ENCODE results near the gene LRRC3.
"Not testable (repeated sequence)": the region's sequence is repeated elsewhere in the genome, so short reads cannot be mapped to it uniquely, and the experiment has no call there.

LRRC3 gene

GRCh38 chr21:44454747-44455523, at the start of gene LRRC3:
Gene LRRC3, plus strand, starts transcription at chr21:44455510. Its CDS starts 1,135 bp downstream, at chr21:44456645.
- DNase-seq: peak; percentile 94

GRCh38 chr21:44405948-44406872, 49.1 kb upstream of the LRRC3 start:
- DNase-seq: no peak

GRCh38 chr21:44406953-44407352, 48.4 kb upstream of the LRRC3 start:
- DNase-seq: no peak

- no peak for DNase-seq
Observed at GRCh38 chr21:44407493-44407892, 47.8 kb upstream of the LRRC3 start.

- no peak for DNase-seq
Observed at GRCh38 chr21:44408226-44408625, 47.1 kb upstream of the LRRC3 start.

- no peak for DNase-seq
Observed at GRCh38 chr21:44413566-44414290, 41.6 kb upstream of the LRRC3 start.

- DNase-seq: no peak
Observed at GRCh38 chr21:44414291-44415072, 40.8 kb upstream of the LRRC3 start.

GRCh38 chr21:44415073-44416025, 40.0 kb upstream of the LRRC3 start:
- no peak for DNase-seq

GRCh38 chr21:44416193-44416592, 39.1 kb upstream of the LRRC3 start:
- DNase-seq: no peak

- DNase-seq: not testable (repeated sequence)
Observed at GRCh38 chr21:44417621-44418107, 37.6 kb upstream of the LRRC3 start.

GRCh38 chr21:44418108-44418875, 37.0 kb upstream of the LRRC3 start:
- no peak for DNase-seq

- no peak for DNase-seq
Observed at GRCh38 chr21:44418876-44419230, 36.5 kb upstream of the LRRC3 start.

GRCh38 chr21:44419679-44420078, 35.6 kb upstream of the LRRC3 start:
- no peak for DNase-seq

GRCh38 chr21:44420416-44421205, 34.7 kb upstream of the LRRC3 start:
- no peak for DNase-seq

GRCh38 chr21:44421901-44422840, 33.1 kb upstream of the LRRC3 start:
- no peak for DNase-seq

- DNase-seq: no peak
Observed at GRCh38 chr21:44423312-44423821, 31.9 kb upstream of the LRRC3 start.

- DNase-seq: no peak
Observed at GRCh38 chr21:44423941-44424607, 31.2 kb upstream of the LRRC3 start.

Measured in eye (tissue), 1 donor.